Renal cortical epithelial cell (primary cell): ENCODE data around the gene TTC7B. TPM values are rescaled to one million over a fixed set of nuclear protein-coding genes. Genes with fewer than 3 reads are reported as not detected.

ENCODE experiments used
- DNase-seq: peaks from one replicate; pipeline ENCODE4 v3.0.0-alpha.2; 2011; ENCODE audit warnings: low read depth
- total RNA-seq: library from RNA; depleted of rRNA; stranded (reverse); fragments of >200 nt; gene quantifications from 2 replicates; pipeline ENCODE4 v1.2.3, GENCODE V29; 2014

Gene TTC7B
- total RNA-seq, 1 donor from 2014 or later = 27.1 TPM

DNA sequence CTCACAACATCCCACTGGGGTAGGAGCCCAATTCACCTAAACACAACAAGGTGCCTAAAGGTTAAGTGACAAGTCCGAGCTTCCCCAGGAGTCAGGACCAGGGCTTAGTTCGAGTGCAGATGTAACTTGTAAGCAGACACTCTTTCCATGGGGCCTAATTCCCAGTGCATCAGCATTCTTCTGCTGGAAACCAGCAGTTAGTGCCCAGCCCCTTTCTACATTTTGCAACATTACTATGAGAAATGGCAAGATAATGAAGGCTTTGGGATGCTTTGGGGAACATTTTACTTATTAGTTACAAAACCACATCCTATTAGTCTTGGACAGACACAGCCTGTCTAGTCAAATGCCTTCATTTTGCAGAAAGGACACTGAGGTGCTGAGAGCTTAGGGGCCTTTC, 239.6 kb downstream of the TTC7B start:
- no peak for DNase-seq

DNA sequence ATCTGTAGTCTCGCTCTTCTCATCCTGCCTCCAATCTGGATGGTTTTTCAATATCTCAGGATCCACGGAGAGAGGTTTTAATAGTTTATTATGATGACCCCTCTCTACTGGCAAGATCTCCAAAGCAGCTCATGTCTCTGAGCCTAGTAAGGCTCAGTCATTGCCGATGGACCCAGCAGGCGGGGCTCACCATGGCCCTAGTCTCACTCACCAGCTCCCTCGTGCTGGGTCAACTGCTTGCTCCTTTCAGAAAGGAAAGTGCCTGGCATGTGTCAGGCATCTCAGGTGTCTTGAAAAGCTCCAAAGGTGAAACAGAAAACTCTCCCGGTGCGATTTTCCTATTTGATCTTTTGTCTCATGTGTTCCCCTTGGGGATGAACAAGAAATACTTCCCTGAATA, 240.4 kb downstream of the TTC7B start:
- DNase-seq = no peak

DNA sequence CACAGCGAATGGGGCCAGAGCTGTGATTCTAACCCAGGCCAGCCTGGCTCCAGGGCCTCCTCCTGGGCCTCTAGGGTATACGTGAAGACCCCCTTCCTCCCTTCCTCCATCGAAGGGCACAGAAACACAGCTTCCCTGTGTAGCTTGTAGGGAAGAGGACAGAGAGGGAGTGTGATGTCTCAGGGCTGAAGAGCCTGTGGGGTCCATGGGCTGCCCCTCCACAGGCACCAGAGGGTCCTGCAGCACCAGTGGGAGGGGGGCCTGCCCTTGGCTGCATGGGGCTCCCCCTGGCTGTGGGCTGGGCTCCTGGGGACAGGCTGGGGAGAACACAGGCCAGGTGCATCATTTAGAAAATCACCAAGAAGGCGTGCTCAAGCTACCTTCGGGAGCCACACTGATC, 240.9 kb downstream of the TTC7B start:
- no peak for DNase-seq

DNA sequence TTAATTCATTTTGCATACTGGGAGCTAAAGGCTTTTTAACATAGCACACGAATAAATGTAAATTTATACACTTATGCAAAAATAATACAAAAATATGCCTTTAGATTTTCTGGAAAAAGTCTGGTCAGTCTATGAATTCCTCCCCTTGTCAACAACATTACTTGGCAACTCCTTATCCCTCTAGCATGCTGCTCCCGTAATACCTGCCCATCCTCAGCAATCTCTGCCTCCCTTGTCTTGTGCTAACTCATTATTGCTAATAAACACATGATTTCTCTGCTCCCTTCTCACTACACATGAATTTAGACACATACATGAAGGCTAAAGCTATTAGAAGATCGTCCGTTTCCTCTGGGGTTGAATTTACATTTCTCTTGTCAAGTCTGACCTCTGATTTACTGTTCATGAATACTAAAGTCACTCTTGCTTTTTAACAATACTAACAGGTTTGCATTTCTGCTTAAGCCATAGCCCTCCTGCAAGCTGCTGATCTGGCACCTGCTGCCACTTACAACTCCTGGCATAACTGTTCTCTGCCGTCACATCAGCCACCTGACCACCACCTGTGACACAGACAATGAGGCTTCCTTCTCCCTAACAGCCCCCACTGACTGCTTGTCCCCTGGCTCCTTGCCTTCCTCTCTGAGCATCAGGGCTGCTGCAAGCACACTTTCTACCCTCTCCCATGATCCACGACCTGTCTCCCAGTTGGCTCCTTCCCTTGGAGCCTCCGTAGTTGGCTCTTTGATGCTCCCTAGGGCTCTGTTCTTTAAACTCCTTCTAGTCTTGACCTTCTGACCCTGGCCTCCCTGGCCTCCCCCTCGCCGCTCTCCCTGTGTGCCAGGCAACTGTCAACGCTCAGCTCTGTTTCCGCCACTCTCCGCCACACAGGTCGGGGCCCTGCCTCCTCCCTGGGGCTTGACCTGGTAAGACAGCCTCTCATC, 241.8 kb downstream of the TTC7B start:
- DNase-seq = no peak

DNA sequence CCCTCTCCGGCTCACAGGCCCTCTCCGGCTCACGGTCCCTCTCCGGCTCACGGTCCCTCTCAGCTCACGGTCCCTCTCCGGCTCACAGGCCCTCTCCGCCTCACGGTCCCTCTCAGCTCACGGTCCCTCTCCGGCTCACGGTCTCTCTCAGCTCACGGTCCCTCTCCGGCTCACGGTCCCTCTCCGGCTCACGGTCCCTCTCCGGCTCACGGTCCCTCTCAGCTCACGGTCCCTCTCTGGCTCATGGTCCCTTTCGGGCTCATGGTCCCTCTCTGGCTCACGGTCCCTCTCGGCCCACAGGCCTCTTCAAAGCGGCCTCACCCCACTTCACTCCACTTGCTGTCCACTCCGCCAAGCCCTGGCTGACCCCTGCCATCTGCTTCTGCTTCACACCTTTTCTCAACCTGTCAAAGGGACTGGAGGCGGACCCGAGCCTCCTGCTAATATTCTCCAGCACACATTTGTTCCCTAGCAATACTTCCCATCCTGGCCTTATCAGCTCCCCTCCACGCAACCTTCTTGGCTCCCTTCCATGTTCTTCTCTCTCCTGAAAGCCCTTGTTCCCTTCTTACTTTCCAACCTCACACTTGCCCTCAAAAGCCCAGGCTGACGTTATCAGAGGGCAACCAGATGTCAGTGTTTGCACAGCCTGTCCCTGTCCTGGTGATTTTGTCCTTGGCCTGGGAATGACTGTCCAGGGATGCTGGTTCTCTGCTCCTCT, 242.7 kb downstream of the TTC7B start:
- DNase-seq = no peak

DNA sequence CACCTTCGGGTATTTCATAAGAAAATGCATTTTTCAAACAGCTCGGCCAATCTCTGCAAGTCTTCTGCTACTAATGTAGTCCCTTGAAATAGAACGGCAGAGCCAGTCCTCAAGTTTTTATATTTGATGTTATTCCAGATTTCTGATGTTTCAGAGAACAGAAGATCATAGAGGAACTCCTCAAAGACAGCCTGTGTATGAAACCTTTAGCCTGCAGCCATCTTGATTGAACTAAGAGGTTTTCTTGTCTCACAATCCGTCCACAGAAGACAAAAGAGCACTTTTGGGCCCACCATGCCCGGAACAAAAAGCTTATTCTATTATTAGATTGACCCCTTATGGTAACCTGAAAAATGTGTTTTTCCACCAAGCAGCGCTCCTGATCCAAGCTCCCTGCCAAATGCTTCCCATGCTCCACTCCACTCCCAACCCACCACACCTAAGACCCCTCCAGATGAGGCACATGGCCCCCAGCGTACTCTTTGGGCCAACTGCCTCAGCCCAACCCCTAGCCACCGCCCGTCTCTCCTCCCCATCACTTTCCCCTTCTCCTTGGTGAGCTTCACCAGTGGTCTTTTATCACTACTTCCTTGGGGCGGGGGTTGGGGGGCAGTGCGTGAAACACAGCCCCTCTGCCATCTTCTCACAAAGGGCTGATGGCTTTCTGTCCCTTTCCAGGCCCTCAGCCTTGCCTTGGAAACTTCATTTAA, 243.6 kb downstream of the TTC7B start:
- no peak for DNase-seq

DNA sequence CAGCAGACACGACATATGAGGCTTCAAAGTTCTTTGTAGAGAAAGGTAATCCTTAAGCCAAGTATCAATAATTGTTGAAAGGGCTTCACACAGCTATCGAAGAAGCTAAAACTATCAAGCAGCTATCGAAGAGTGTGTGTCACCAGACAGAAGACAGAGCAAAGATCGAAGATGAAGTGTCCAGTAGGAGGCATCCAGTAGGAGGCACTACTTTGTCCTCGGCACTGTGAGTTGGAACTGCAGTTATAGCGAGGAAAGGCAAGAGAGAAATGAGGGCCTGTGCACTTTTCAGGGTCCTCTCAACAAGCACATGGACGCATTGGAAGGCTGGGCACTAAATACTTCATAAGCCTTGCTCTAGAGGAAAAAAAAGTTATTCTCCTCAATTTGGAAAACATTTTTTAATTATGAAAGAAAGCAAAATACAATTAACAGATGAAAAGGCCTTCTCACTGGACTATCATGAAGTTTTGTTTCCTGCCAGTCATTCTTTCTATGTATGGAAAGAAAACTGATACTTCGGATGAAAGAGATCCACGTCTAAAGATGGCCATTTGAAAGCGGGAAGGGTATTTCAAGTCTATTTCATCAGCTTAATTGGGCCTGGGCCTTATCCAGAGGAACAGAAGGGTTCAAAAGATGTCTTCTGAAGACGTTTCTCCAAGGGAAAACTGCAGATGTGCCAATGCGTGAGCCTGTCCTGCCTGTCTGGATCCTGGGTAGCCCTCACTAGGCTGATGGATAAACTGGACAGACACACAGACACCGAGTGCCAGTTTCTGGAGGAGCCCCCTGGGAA, 244.9 kb downstream of the TTC7B start:
- DNase-seq = no peak

DNA sequence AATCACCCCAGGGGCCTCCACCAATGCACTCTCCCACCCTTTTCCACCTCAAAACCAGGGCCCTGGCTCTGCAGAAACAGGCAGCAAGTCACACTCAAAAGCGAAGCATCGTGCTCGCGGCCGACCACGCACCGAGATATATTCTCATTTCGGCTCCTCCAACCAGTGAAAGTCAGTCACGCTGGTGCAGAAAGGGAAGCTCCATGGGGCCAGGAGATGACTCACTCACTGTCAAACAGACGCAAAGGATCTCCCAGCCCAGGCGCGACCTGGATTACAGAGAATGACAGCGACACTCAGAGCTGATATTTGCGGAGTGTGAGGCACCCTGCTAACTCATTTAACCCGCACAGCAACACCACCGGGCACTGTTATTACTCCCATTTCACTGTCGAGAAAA, 245.8 kb downstream of the TTC7B start:
- DNase-seq = no peak

DNA sequence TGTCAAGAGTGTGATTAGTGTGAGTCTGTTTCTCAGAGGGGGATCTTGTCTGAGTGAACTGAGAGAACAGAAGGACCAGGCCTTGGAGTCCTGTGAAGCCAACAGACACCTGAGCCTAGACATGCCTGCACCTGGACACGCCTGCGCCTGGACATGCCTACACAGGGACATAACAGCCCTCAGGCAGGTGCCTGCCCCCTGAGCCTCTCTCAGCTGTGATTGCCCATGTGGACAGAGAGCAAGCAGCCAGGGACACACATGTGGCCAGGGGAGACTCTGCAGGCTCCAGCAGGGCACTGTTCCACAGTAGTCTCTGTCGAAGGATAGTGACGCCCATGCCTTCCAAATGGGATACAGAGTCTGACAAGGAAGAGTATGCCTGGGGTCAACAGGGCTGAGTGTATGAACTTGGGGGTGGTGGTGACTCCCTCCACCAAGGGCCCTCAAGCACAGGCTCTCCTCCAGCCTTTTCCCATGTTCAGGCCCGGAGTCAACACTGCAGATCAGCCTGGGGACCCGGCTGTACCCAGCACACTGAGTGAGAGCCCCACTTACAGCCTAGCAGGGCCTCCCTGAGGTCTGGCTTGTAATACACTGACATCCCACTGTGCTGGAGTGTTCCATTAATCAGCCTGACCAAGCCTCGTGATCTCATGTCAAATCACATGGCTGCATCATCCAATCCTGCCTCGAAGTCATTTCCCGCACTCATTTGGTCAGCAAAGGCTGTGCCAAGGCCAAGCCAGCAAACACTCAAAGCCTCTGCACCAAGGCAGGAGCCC, 246.4 kb downstream of the TTC7B start:
- no peak for DNase-seq

DNA sequence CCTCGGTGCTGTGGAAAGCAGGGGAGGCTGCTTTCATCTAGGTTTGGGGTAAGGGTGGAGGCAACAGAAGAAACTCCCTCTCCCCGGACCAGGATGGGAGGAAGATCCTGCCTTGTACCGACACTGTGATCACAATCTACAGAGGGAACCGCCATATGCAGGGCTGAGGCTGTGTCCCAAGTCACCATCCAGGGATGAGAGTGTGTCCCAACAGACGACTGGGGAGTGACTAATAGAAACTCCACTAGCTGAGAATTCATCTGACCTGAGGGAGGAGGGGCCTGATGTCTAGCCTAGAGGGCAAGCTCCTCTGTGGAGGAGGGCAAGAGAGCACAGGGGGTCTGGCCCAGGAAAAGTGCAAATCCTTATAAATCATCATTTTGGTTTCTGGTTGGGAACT, 247.0 kb downstream of the TTC7B start:
- DNase-seq = no peak

DNA sequence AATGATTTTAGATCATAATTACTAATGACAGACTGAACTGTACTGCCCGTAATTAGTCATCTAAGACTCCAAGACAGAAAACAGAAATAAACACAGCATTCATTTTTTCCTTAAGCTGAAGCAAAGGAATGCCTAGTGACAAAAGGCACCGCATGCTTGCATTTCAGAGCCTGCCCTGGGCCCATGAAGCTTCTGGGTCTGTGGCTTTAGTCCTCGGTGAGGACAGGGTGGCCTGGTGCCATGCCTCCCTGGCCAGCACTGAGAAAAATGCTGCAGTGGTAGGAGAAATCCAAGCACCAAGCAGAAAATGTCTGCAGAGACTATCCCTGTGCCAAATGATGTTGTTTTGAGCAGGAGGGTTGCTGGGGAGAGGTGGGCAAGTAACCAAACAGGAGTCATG, 247.8 kb downstream of the TTC7B start:
- no peak for DNase-seq

DNA sequence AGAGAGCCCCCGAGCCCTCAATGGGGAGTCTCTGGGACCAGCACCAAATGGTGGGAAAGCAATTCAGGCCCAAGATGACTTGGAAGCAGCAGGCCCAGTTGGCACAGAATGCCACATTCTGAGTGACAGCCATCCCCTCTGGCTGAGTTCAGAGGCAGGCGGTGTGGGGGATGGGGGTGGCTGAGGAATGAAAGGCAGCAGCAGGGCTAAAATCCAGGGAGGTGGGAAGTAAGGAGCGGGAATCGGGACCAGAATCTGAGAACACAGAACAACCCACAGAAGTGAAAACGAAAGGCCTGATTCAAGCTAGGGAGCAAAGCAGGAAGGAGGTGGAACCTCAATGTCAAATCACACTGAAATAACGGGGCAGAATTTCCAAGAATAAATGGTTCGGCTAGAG, 248.2 kb downstream of the TTC7B start:
- no peak for DNase-seq

DNA sequence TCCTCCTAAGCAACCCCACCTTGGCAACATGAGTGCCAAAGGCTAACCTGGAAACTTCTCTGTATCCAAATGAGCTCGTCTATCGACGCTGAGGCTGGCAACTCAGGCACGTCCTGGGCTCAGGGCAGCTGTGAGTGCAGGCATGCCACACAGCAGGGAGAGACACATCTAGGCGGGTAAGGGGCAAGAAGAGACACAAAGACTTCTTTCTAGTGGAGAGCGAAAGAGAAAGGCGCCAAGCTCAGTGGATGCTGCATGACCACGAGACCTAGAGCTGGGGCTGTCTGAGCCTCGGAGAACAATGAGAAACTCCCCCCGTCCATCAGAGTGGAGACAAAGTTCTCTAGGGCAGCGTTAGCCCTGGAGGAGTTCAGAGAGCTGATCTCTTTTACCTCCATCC, 249.0 kb downstream of the TTC7B start:
- no peak for DNase-seq

DNA sequence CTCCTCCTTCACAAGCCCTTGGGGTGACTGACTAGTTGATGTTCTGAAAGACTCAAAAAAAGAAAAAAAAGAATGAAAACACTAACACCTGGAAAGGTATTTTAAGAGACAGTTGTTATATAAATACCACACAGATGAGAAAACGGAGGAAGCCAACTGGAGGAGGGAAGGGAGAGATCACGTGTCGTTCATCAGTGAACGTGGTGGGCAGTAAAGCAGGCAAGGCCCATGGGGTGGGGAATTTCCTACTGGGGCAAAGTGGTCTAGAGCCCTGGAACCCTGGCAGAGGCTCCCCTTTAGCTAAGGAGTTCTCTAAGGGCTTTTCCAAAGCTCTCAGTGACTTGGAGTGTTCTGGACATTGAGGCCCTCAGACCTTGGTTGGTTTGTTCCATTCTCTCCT, 249.7 kb downstream of the TTC7B start:
- DNase-seq = no peak

DNA sequence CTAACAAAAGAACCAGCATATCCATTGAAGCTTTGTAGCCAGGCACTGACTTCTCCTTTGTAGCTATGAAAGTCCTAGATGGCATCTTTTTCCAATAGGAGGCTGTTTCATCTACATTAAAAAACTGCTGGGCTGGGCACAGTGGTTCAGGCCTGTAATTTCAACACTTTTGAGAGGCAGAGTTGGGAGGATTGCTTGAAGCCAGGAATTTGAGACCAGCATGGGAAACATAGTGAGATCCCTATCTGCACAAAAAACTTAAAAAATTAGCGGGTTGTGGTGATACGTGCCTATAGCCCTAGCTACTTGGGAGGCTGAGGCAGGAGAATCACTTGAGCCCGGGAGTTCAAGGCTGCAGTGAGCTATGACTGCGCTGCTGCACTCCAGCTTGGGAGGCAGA, 251.7 kb downstream of the TTC7B start:
- no peak for DNase-seq

DNA sequence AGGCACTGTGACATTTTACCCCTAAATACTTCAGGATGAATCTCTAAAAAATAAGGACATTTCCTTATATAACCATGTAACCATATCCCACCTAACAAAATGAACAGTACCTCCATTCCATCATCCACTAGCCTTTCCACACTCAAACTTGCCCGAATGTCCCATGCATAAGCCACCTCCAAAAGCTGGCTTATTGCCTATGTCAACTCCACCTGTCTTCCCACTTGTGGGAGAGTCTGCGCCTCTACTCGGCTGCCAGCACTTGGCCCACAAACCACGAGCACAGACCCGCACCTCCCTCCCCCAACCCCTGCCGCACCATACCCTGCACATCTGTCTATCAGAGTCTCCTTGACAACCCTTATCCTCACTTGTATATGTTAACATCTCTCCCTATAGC, 253.6 kb downstream of the TTC7B start:
- no peak for DNase-seq

DNA sequence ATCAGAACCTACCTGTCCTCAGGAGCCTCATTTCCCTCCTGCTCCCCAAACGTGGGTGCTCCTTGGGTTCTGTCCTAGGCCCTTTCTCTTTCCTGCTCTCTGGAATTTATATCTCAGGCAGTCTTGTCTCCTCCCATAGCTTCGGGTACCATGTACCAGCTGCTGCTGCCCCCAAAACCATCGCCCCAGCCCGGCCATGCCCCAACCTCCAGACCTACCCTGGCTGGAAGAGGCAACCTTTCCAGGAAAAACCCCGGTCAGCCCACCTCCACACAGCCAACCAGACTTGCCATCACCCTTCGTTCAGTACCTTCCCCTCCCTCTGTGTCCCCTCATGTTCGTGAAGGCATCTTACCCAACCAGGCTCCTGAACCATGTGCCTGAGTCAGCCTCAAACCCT, 254.3 kb downstream of the TTC7B start:
- no peak for DNase-seq

DNA sequence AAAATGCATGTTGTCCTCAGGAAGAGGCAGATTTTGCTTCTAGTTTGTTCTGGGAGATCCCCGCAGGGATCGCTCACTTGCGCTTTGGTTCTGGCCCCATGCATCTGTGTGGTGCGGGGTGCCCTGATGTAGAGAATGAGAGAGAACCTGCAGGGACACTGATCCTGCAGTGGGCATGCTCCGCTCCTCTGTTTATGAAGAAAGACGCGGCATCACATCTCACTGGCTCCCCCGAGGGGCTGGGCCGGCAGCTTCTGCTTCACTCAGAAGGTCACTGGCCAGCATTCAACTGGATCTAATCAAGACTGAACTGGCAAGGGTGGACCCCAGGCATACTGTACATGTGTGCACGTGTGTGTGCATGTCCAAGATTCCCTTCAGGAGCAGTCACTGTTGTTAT, 255.2 kb downstream of the TTC7B start:
- no peak for DNase-seq

DNA sequence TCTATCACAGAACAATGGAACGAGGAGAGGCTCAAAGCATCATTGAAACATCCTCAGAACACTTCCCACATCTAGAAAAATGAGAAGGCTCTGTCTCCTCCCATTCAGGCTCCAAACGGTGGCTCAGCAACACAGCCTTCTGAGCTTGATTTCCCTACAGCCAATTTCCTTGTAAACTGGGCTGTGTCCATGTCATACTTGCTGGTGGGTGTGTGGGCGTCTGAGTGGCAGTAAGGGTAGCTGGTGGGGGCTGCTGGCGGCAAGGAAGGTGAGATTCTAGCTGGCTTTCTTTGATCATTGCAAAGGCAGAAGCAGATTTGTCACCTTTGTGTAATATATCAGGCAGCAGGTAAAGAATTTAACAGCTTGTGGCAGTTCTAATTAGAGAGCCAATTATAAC, 255.7 kb downstream of the TTC7B start:
- no peak for DNase-seq

DNA sequence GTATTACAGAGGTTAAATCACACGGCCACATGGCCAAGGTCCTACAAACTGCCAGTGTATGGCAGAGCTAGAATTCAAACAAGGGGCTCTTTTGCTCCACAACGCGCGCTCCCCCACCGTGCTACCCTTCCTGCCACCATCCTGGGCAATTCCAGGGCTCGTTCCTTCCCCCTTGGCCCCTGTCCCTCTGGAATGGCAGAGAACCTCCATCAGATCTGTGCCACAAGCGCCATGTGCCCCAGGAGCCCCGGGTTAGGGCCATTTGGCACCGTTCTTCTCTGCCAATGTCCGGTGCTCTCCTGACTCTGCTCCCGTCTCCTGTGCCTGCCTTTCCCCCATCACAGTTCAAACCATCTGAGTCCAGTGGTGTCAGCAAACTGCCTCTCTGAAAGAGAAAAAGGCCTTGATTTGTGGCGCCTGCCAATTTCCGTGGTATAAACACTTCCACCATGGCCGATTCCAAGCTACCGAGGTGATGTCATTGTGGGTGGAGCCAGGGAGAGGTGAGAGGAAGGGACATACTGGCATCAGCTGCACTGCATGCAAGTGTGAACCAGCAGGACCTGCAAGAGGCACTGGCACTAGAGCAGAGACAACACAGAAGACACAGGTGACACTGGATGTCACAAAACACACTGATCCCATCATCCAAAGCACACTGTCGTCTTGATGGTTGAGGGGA, 256.3 kb downstream of the TTC7B start:
- DNase-seq = no peak
